HG03175 (cell line): ENCODE results near the gene HS3ST5.
"Not testable (repeated sequence)": the region's sequence is repeated elsewhere in the genome, so short reads cannot be mapped to it uniquely, and the experiment has no call there.

Experiments used
- ATAC-seq: cut with Tn5 transposase; IDR thresholded peaks from one replicate; pipeline ENCODE4 v1.9.1; 2021; ENCODE audit warnings: mild to moderate bottlenecking, moderate library complexity; ENCODE audit not compliant: unreplicated experiment

Gene HS3ST5

GRCh38 chr6:114280239-114280982 lies 62.4 kb downstream of the HS3ST5 start:
- no peak for ATAC-seq

DNA sequence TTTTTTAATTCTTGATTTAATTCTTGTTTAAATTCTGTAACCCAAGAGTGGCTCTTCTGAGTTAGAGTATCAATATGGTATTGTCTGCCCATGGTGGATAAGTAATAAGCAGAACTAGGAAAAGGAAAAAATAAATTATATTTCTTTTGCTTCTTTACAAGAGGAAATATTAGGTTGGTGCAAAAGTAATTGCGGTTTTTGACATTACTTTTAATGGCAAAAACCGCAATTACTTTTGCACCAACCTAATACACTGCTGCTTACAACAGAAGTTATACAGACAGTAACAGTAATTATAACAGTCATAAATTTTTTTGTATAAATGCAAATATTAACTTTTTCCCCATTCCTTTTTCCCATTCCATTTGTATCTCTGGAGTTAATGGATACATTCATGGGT lies 65.6 kb downstream of the HS3ST5 start:
- ATAC-seq = no peak

- ATAC-seq = no peak
Measured at GRCh38 chr6:114276783-114277182, 66.0 kb downstream of the HS3ST5 start.

- no peak for ATAC-seq
Measured at GRCh38 chr6:114274836-114275235, 68.0 kb downstream of the HS3ST5 start.

DNA sequence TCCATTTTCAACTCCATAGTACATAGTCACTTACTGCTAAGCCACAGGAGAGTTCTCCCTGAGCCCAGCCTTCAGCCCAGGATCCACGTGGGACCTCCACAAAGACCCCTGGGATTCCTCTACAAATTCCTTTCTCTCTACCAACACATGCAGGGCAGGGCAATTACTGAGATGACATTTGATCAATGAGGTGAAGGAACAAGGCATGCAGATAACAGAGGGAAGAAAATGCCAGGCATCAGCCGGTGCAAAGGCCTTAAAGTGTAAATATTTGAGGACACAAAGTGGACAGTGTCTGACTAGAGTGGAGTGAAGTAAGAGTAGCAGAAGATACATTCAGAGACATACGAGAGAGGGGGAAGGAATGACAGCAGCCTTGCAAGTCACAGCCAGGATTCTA lies 70.2 kb downstream of the HS3ST5 start:
- ATAC-seq = no peak

- ATAC-seq = no peak
Measured at GRCh38 chr6:114271405-114271804, 71.4 kb downstream of the HS3ST5 start.

- ATAC-seq = peak; percentile 47
Measured at GRCh38 chr6:114267897-114268296, 74.9 kb downstream of the HS3ST5 start.

DNA sequence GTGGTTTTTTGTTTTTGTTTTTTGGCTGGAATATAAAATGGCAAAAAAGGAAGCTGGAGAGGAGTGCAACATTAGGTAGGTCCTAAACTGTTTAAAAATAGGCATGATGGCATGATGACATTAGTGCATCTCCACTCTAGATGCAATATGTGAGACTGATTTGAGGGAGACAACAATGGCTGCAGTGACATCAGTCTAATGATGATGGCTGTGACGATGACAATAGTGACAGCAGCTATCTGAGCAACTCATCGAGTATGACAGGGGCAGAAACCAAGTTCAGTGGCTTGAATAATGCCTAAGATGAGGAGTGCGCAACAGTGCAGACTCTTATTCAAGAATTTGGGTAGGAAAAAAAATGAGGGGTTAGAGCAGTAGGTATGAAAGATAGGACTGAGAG lies 82.0 kb downstream of the HS3ST5 start:
- no peak for ATAC-seq

DNA sequence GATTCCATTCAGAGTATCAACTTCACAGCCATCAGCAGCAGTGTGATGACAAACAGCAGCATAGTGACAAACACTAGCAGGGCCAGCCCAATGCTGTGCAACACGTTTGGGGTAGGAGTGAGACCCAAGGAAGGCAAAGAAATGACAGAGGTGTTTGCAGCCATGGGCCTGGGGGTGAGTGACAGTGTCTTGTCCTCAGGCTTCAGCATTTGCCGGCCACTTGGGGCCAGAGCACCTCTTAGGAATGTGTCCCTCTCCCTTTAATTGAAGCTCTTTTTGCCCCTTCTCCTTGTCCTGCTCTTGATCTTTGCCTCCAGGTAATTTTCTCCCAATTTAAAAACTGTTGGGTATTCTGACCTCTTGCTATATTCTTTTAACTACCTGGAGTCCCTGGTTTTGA lies 84.4 kb downstream of the HS3ST5 start:
- no peak for ATAC-seq

- ATAC-seq = no peak
Measured at GRCh38 chr6:114253431-114253830, 89.4 kb downstream of the HS3ST5 start.

DNA sequence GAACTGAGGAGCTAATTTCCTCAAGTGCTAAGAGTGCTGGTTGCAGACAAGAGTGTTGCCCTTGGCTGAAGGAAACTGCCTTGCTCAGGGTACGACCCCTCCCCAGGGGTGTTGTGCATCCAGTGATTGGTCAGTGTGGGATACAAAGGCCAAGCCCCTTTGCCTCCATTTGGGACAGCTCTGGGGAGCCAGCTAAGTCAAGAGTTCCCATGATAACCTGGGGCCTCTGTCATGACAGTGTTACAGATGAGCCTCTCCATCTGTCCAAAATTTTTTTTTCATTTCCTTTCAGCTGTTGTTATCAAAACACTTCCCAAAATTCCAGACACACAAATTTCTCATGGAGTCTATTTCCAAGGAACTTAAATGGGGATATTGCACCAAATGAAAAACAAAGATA lies 93.3 kb downstream of the HS3ST5 start:
- no peak for ATAC-seq

DNA sequence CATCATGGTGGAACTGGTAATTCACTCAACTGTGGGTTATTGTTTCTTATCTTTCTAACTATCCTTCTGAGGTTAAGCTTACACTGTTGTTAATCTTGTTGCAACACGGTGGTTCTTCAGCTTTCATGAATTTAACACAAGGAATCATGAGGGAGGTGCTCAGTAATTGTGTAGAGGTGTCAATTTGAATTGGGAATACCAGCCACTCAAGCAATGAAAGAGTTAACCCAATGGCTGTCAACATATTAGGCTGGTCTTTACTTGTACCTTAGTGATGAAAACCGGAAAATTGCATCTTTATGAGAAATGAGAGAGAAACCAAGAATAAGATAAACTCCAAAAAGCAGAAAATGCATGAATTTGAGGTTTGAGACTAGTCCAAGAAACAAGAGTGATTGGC lies 95.7 kb downstream of the HS3ST5 start:
- no peak for ATAC-seq

GRCh38 chr6:114240796-114241195 lies 102.0 kb downstream of the HS3ST5 start:
- ATAC-seq = no peak

GRCh38 chr6:114228675-114229074 lies 114.1 kb downstream of the HS3ST5 start:
- no peak for ATAC-seq

GRCh38 chr6:114227944-114228468 lies 114.8 kb downstream of the HS3ST5 start:
- no peak for ATAC-seq

DNA sequence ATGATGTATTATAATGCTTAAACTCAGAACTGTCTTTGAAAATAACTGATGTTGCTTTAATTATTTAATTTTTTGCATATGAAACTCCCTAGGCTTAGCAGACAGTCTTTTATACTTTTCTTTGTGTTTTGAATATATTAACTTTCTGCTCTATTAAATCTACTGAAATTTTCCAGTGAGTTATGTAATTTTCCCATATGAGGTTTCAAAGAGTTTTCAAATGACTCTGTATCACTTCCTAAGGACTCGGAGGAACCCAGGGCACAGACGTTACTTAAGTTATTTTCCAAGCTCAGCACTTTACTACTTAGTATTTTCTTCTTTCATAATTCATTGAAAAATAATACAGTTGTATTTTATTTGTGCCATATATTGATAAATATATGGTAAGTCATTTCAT lies 122.6 kb downstream of the HS3ST5 start:
- ATAC-seq = no peak

DNA sequence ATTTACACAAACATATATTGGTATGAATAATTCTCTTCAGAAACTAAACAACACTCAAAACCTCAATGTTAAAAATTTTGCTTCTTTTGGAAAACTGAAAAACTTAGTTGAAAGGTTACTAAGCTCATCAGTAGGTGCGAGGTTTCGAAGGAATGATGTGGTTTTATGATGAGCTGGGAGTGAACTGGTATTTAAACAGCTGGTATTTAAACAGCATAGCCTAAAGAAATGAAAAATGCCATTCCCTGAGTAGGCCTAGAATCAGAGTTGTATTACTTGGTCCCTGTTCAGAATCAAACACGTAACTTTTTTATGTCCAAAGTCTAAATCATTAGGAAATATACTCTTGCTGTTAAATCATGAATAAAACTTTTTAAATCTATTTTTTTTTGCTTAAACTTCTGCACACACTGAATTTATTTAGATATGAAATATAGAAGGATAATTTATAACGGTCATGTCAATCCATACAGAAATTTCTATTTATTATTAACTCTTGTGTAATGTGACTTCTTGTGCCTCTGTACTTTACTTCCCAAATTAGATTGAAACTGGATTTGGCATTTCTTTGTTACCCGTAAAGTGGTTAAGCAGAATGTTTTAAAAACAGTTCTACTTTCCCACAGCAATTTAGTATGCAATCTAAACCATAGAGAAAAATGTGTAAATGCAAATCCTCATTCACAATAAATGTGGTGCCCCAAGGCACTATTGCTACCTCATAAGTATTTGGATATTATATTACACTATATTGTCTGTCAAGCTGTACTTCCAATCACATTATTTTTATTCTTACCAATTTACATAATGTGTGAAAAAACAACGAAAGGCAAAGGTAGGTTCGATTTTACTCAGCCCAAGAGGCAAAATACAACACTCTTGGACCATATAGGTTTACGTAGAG lies 124.1 kb downstream of the HS3ST5 start:
- no peak for ATAC-seq

- not testable (repeated sequence) for ATAC-seq
Measured at GRCh38 chr6:114217996-114218395, 124.8 kb downstream of the HS3ST5 start.

- no peak for ATAC-seq
Measured at GRCh38 chr6:114216789-114217467, 125.9 kb downstream of the HS3ST5 start.

- ATAC-seq = no peak
Measured at GRCh38 chr6:114210467-114210866, 132.4 kb downstream of the HS3ST5 start.

DNA sequence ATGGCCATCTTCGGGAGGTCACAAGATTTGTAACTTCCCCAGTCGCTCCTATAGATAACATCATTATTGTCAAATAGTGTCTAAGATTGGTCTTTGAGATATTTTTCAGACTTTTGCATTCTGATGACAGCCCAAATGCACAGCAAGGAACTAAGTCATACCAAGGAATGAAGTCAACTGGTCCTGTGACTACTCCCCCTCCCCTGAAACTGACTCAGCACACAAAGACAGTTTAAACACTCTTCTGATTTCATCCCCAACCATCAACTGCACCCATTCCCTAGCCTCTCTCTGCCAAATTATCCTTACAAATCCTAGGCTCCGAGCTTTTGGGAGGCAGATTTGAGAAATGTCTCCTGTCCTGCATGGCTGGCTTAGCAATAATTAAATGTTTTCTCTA lies 139.4 kb downstream of the HS3ST5 start:
- ATAC-seq = no peak
